SK-N-SH treated with all-trans-retinoic acid at 6 μM for 48 hours (cell line): ENCODE data around the gene TGFBR3.

Source experiments
- ATAC-seq: fragments of 200-7000 bp; cut with Tn5 transposase; 3 replicates; pipeline ENCODE4 v1.9.1; 2020; ENCODE audit warnings: mild to moderate bottlenecking, moderate library complexity
- ARNTL ChIP-seq: fragments of 450-650 bp; formaldehyde crosslinking; IDR thresholded peaks from 2 replicates; pipeline ENCODE4 v1.5.0; 2020; ENCODE audit warnings: low read depth, mild to moderate bottlenecking, moderate library complexity, borderline replicate concordance
- BACH2 ChIP-seq: fragments of 250-450 bp; sonication (Bioruptor Pico); IDR thresholded peaks from 2 replicates; pipeline ENCODE4 v1.9.0; 2021; ENCODE audit warnings: mild to moderate bottlenecking, borderline replicate concordance
- CREB5 ChIP-seq: fragments of 250-450 bp; sonication (Bioruptor Pico); IDR thresholded peaks from 2 replicates; pipeline ENCODE4 v1.5.1; 2020; ENCODE audit warnings: low read depth, mild to moderate bottlenecking, moderate library complexity
- CSDC2 ChIP-seq: fragments of 250-450 bp; sonication (Bioruptor Pico); IDR thresholded peaks from 2 replicates; pipeline ENCODE4 v1.5.0; 2020; ENCODE audit warnings: mild to moderate bottlenecking, moderate library complexity
- ESRRG ChIP-seq: fragments of 250-450 bp; sonication (Bioruptor Pico); IDR thresholded peaks from 2 replicates; pipeline ENCODE4 v1.6.1; 2021; ENCODE audit warnings: mild to moderate bottlenecking
- GLIS3 ChIP-seq: fragments of 250-450 bp; sonication (Bioruptor Pico); IDR thresholded peaks from 2 replicates; pipeline ENCODE4 v1.5.0; 2020; ENCODE audit warnings: mild to moderate bottlenecking, moderate library complexity
- ISL1 ChIP-seq: fragments of 250-450 bp; sonication (Bioruptor Pico); IDR thresholded peaks from 2 replicates; pipeline ENCODE4 v2.1.2; 2022; ENCODE audit warnings: mild to moderate bottlenecking, moderate library complexity
- OSR1 ChIP-seq: fragments of 250-450 bp; sonication (Bioruptor Pico); IDR thresholded peaks from 2 replicates; pipeline ENCODE4 v1.8.0; 2022; ENCODE audit warnings: moderate library complexity, mild to moderate bottlenecking, inconsistent platforms
- POU6F1 ChIP-seq: fragments of 250-450 bp; sonication (Bioruptor Pico); IDR thresholded peaks from 2 replicates; pipeline ENCODE4 v1.8.0; 2021; ENCODE audit warnings: low read depth, mild to moderate bottlenecking, moderate library complexity, borderline replicate concordance
- PPARA ChIP-seq: fragments of 250-450 bp; sonication (Bioruptor Pico); IDR thresholded peaks from 2 replicates; pipeline ENCODE4 v1.5.0; 2020; ENCODE audit warnings: mild to moderate bottlenecking, borderline replicate concordance
- RARB ChIP-seq: fragments of 250-450 bp; sonication (Bioruptor Pico); IDR thresholded peaks from 2 replicates; pipeline ENCODE4 v1.8.0; 2021; ENCODE audit warnings: mild to moderate bottlenecking, moderate library complexity
- SNAI2 ChIP-seq: fragments of 250-450 bp; sonication (Bioruptor Pico); IDR thresholded peaks from 2 replicates; pipeline ENCODE4 v1.5.0; 2020; ENCODE audit warnings: mild to moderate bottlenecking, moderate library complexity
- TCF4 ChIP-seq: fragments of 250-450 bp; sonication (Bioruptor Pico); IDR thresholded peaks from 2 replicates; pipeline ENCODE4 v1.8.0; 2021; ENCODE audit warnings: mild to moderate bottlenecking, moderate library complexity, borderline replicate concordance
- TOX ChIP-seq: fragments of 250-450 bp; sonication (Bioruptor Pico); IDR thresholded peaks from 2 replicates; pipeline ENCODE4 v1.8.0; 2021; ENCODE audit warnings: mild to moderate bottlenecking, moderate library complexity, borderline replicate concordance
- TSHZ2 ChIP-seq: fragments of 250-450 bp; sonication (Bioruptor Pico); IDR thresholded peaks from 2 replicates; pipeline ENCODE4 v1.5.0; 2020; ENCODE audit warnings: mild to moderate bottlenecking, moderate library complexity
- ZC3H10 ChIP-seq: fragments of 250-450 bp; sonication (Bioruptor Pico); IDR thresholded peaks from 2 replicates; pipeline ENCODE4 v1.5.1; 2021; ENCODE audit warnings: mild to moderate bottlenecking, moderate library complexity
- ZFP3 ChIP-seq: fragments of 250-450 bp; sonication (Bioruptor Pico); IDR thresholded peaks from 2 replicates; pipeline ENCODE4 v1.5.0; 2020; ENCODE audit warnings: mild to moderate bottlenecking, moderate library complexity
- ZFP30 ChIP-seq: fragments of 450-650 bp; formaldehyde crosslinking; IDR thresholded peaks from 2 replicates; pipeline ENCODE4 v1.5.0; 2022; ENCODE audit warnings: mild to moderate bottlenecking, moderate library complexity
- ZNF565 ChIP-seq: fragments of 450-650 bp; formaldehyde crosslinking; conservative IDR thresholded peaks from 2 replicates; pipeline ENCODE4 v1.5.0; 2020; ENCODE audit warnings: low read depth, mild to moderate bottlenecking, moderate library complexity
- ZNF70 ChIP-seq: fragments of 450-650 bp; formaldehyde crosslinking; IDR thresholded peaks from 2 replicates; pipeline ENCODE4 v1.5.0; 2020; ENCODE audit warnings: mild to moderate bottlenecking, moderate library complexity
- ZNF8 ChIP-seq: fragments of 450-650 bp; formaldehyde crosslinking; IDR thresholded peaks from 2 replicates; pipeline ENCODE4 v1.5.0; 2020; ENCODE audit warnings: mild to moderate bottlenecking, moderate library complexity

TGFBR3 gene

GRCh38 chr1:91653183-91653582 lies 232.8 kb downstream of the TGFBR3 start:
- ATAC-seq = no peak

DNA sequence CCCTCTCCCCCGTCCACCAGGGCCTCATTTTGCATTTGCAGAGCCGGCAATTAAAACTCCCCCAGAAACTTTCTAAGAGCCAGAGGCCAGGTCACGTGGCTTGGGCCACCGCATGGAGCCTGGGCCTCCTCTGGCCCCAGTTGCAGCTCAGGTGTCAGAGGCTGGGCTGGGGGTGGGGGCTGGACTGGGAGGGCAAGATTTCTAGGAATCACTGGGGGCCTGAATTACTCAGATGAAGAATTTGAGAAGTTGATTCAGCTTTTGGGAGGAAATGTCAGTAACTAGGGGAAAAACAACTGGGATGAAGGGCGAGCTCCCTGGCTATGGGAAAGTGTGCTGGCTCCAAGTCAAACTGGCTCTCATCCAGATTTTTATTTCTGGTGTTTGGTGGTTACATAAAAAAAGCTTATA lies 234.3 kb downstream of the TGFBR3 start:
- no peak for ATAC-seq
- TF ChIP-seq TSHZ2 (CRISPR knock-in tag) = no peak
- no peak for TF ChIP-seq ARNTL (CRISPR knock-in tag)
- no peak for TF ChIP-seq PPARA
- no peak for TF ChIP-seq CSDC2 (CRISPR knock-in tag)
- TF ChIP-seq POU6F1 = no peak
- no peak for TF ChIP-seq CREB5 (CRISPR knock-in tag)
- TF ChIP-seq, all 23 proteins: peak for 0

More at GRCh38 chr1:91653183-91653582, 232.8 kb downstream of the TGFBR3 start:
- TF ChIP-seq TOX (no peak), SNAI2 (CRISPR knock-in tag) (no peak), TCF4 (CRISPR knock-in tag) (no peak), ZC3H10 (CRISPR knock-in tag) (no peak), ZNF565 (CRISPR knock-in tag) (no peak)

DNA sequence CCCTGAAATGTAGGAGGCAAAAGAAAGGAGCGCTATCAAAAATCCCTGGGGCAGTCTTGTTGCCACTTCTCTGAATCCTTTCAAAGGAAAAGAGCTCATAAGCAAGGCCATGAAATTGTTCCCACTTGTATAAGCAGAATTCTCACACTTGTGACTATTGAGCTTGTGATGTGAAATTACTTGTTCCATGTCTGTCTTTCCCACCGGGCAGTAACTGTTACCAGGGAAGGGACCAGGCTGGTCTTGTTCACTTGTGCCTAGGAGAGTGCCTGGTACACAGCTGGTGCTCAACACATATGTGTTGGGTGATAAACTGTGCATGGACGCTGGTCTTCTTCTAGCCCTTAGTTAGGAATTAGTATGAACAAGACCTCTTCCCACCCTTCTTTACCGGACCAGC lies 234.7 kb downstream of the TGFBR3 start:
- no peak for ATAC-seq
- TF ChIP-seq OSR1 (CRISPR knock-in tag) (no peak), TCF4 (CRISPR knock-in tag) (no peak), ISL1 (CRISPR knock-in tag) (no peak), ZFP3 (CRISPR knock-in tag) (no peak), SNAI2 (CRISPR knock-in tag) (no peak), ZNF8 (CRISPR knock-in tag) (no peak), TOX (no peak), GLIS3 (CRISPR knock-in tag) (no peak), POU6F1 (no peak)

DNA sequence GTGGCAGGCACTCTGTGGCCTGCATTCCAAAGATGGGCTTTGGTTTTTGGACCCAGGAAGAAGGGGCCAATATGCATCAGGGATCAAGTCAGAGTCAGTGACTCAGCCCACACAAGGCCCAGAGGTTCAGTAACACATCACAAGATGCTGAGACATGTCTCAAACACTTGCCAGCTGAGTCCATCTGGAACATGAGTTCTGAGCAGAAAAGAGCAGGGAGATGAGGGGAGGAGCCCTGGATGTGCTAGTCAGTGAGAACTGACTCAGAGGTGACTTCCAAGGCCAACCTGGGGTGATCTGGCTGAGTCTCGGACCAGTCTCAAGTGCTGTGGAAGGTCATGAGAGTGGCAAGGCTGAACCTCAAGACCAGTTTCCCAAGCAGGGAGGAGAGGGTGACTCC lies 235.2 kb downstream of the TGFBR3 start:
- TF ChIP-seq ZC3H10 (CRISPR knock-in tag) (no peak), RARB (no peak), ISL1 (CRISPR knock-in tag) (no peak), SNAI2 (CRISPR knock-in tag) (no peak), POU6F1 (no peak), GLIS3 (CRISPR knock-in tag) (no peak), OSR1 (CRISPR knock-in tag) (no peak), ZFP3 (CRISPR knock-in tag) (no peak), CSDC2 (CRISPR knock-in tag) (no peak), ZFP30 (CRISPR knock-in tag) (no peak), ZNF70 (CRISPR knock-in tag) (no peak), PPARA (no peak), BACH2 (CRISPR knock-in tag) (no peak), TOX (no peak), ARNTL (CRISPR knock-in tag) (no peak), ZNF8 (CRISPR knock-in tag) (no peak), TSHZ2 (CRISPR knock-in tag) (no peak), ZNF565 (CRISPR knock-in tag) (no peak), ESRRG (CRISPR knock-in tag) (no peak)
- TF ChIP-seq, all 23 proteins: peak for 0
- no peak; the same call in 2 of the 3 replicates for ATAC-seq
